GM23338 (cell line): ENCODE measurements around the gene ITGB3BP. TPM values are rescaled to one million over a fixed set of nuclear protein-coding genes. Genes with fewer than 3 reads are reported as not detected.

ENCODE experiments used
- ATAC-seq: fragments of 200-7000 bp; cut with Tn5 transposase; 3 replicates; pipeline ENCODE4 v1.9.1; 2020
- DNase-seq: peaks from one replicate; pipeline ENCODE4 v3.0.0-alpha.2; 2015; ENCODE audit warnings: low spot score
- H2AFZ ChIP-seq: fragments of 200-600 bp; sonication (generic); 2 replicates; pipeline ENCODE4 v1.8.0; 2016; ENCODE audit warnings: antibody characterized with exemption, mild to moderate bottlenecking, moderate library complexity
- H3F3A ChIP-seq: fragments of 200-600 bp; sonication (generic); replicated peaks from 2 replicates; pipeline ENCODE4 v1.8.0; 2017; ENCODE audit warnings: antibody characterized with exemption, mixed run types, low read depth
- H3K27ac ChIP-seq: fragments of 200-600 bp; sonication (generic); 2 replicates; pipeline ENCODE4 v1.6.1; 2016; ENCODE audit warnings: low read depth
- H3K27me3 ChIP-seq: fragments of 200-600 bp; sonication (generic); 2 replicates; pipeline ENCODE4 v1.8.0; 2016; ENCODE audit warnings: mild to moderate bottlenecking, mixed run types, moderate library complexity; ENCODE audit not compliant: insufficient read depth
- H3K36me3 ChIP-seq: fragments of 200-600 bp; sonication (generic); 2 replicates; pipeline ENCODE4 v1.8.0; 2016; ENCODE audit warnings: mild to moderate bottlenecking; ENCODE audit not compliant: insufficient read depth
- H3K4me1 ChIP-seq: fragments of 200-600 bp; sonication (generic); 2 replicates; pipeline ENCODE4 v1.8.0; 2016; ENCODE audit warnings: mild to moderate bottlenecking, moderate library complexity; ENCODE audit not compliant: insufficient read depth
- H3K4me2 ChIP-seq: fragments of 200-600 bp; sonication (generic); 2 replicates; pipeline ENCODE4 v1.7.1; 2017; ENCODE audit warnings: mixed run types
- H3K4me3 ChIP-seq: fragments of 200-600 bp; sonication (generic); 2 replicates; pipeline ENCODE4 v1.6.1; 2016; ENCODE audit warnings: mixed run types
- H3K79me2 ChIP-seq: fragments of 200-600 bp; sonication (generic); replicated peaks from 2 replicates; pipeline ENCODE4 v1.8.0; 2017; ENCODE audit warnings: mild to moderate bottlenecking; ENCODE audit not compliant: insufficient read depth
- H3K9me2 ChIP-seq: fragments of 200-600 bp; sonication (generic); 2 replicates; pipeline ENCODE4 v1.8.0; 2017; ENCODE audit not compliant: insufficient read depth
- H4K20me1 ChIP-seq: fragments of 200-600 bp; sonication (generic); replicated peaks from 2 replicates; pipeline ENCODE4 v1.8.0; 2017; ENCODE audit warnings: mild to moderate bottlenecking; ENCODE audit not compliant: insufficient read depth
- H3K27ac Mint-ChIP-seq: 2 replicates; pipeline ENCODE4 v1.8.0; 2020; ENCODE audit warnings: inconsistent platforms, mild to moderate bottlenecking, moderate library complexity, mixed read lengths
- H3K27me3 Mint-ChIP-seq: 3 replicates; pipeline ENCODE4 v1.8.0; 2022; ENCODE audit warnings: low read depth, mild to moderate bottlenecking, moderate library complexity, mixed read lengths, inconsistent platforms; ENCODE audit not compliant: insufficient read depth, poor library complexity
- H3K36me3 Mint-ChIP-seq: 3 replicates; pipeline ENCODE4 v1.8.0; 2021; ENCODE audit warnings: low read depth, mild to moderate bottlenecking, inconsistent platforms, moderate library complexity, mixed read lengths
- H3K4me1 Mint-ChIP-seq: 3 replicates; pipeline ENCODE4 v1.8.0; 2020; ENCODE audit warnings: mild to moderate bottlenecking, inconsistent platforms, mixed read lengths
- H3K4me3 Mint-ChIP-seq: 3 replicates; pipeline ENCODE4 v1.8.0; 2021; ENCODE audit warnings: moderate library complexity, mild to moderate bottlenecking, inconsistent platforms, mixed read lengths
- H3K9me3 Mint-ChIP-seq: 3 replicates; pipeline ENCODE4 v1.8.0; 2020; ENCODE audit warnings: moderate library complexity, mild to moderate bottlenecking, inconsistent platforms, mixed read lengths
- CREB1 ChIP-seq: fragments of 250-450 bp; sonication (Bioruptor Pico); IDR thresholded peaks from 2 replicates; pipeline ENCODE4 v1.5.0; 2020; ENCODE audit warnings: low read depth, mild to moderate bottlenecking, moderate library complexity
- EZH2 ChIP-seq: fragments of 200-600 bp; sonication (generic); IDR thresholded peaks from one replicate; pipeline ENCODE4 v1.8.0; 2017; ENCODE audit warnings: antibody characterized with exemption, mild to moderate bottlenecking, low read depth; ENCODE audit not compliant: unreplicated experiment
- EZH2phosphoT487 ChIP-seq: fragments of 200-600 bp; sonication (generic); IDR thresholded peaks from one replicate; pipeline ENCODE4 v1.8.1; 2018; ENCODE audit warnings: antibody characterized with exemption; ENCODE audit not compliant: unreplicated experiment
- JUNB ChIP-seq: IDR thresholded peaks from one replicate; pipeline ENCODE4 v1.6.1; 2016; ENCODE audit warnings: antibody characterized with exemption; ENCODE audit not compliant: unreplicated experiment
- POLR2AphosphoS5 ChIP-seq: IDR thresholded peaks from 2 replicates; pipeline ENCODE4 v1.6.1; 2016; ENCODE audit warnings: antibody characterized with exemption, low read depth
- STAT1 ChIP-seq: IDR thresholded peaks from one replicate; pipeline ENCODE4 v1.6.1; 2016; ENCODE audit warnings: antibody characterized with exemption; ENCODE audit not compliant: unreplicated experiment
- ZNF331 ChIP-seq: fragments of 250-450 bp; sonication (Bioruptor Pico); IDR thresholded peaks from 2 replicates; pipeline ENCODE4 v1.5.0; 2020; ENCODE audit warnings: low read depth, mild to moderate bottlenecking, moderate library complexity
- ZNF462 ChIP-seq: fragments of 250-450 bp; sonication (Bioruptor Pico); IDR thresholded peaks from 2 replicates; pipeline ENCODE4 v1.5.0; 2020; ENCODE audit warnings: mild to moderate bottlenecking, moderate library complexity
- polyA plus RNA-seq: library from polyadenylated mRNA; unstranded; fragments of >200 nt; fragmentation: Nextera tagmentation; extraction: Ambion mirVana; gene quantifications from 2 replicates; pipeline ENCODE4 v1.2.1, GENCODE V29; 2016
- total RNA-seq: library from RNA; depleted of rRNA; stranded (reverse); fragments of >200 nt; shearing (Covaris generic); gene quantifications from 2 replicates; pipeline ENCODE4 v1.2.3, GENCODE V29; 2014
- TF ChIP-seq, protein P1 (sequence below), 2 experiments: fragments of 200-600 bp in 1 of 2; sonication (generic) in 1 of 2; conservative IDR thresholded peaks; 2 replicates each; pipeline versions ENCODE4 v1.5.1 to v1.6.1; 2016 to 2017; ENCODE audit warnings: antibody characterized with exemption in 2 of 2, low read depth in 2 of 2, mild to moderate bottlenecking in 2 of 2, moderate library complexity in 1 of 2
- TF ChIP-seq, protein P2 (sequence below): IDR thresholded peaks from 2 replicates; pipeline ENCODE4 v1.6.1; 2016; ENCODE audit warnings: antibody characterized with exemption

The ITGB3BP gene
- total and polyA plus RNA-seq, 2 experiments from 2014 or later: 49.4 to 101 TPM

DNA sequence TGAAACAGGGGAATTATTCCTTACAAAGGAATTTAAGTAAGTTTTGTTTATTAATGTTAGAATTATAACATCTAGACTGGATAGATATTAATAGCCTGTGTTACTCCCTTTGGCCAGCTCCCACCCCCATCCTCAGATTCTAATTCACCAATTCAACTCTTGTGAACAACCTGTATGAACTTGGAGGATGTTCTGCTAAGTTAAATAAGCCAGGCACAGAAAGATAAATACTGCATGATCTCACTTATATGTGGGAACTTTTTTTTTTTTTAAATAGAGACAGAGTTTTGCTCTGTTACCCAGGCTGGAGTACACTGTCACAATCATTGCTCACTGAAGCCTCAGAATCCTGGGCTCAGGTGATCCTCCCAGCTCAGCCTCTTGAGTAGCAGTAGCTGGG is 32.5 kb upstream of the ITGB3BP start (continued):
- TF ChIP-seq ZNF462 (no peak), STAT1 (no peak), POLR2AphosphoS5 (no peak), EZH2phosphoT487 (no peak), JUNB (no peak), EZH2 (no peak)
- TF ChIP-seq, protein P1, sequence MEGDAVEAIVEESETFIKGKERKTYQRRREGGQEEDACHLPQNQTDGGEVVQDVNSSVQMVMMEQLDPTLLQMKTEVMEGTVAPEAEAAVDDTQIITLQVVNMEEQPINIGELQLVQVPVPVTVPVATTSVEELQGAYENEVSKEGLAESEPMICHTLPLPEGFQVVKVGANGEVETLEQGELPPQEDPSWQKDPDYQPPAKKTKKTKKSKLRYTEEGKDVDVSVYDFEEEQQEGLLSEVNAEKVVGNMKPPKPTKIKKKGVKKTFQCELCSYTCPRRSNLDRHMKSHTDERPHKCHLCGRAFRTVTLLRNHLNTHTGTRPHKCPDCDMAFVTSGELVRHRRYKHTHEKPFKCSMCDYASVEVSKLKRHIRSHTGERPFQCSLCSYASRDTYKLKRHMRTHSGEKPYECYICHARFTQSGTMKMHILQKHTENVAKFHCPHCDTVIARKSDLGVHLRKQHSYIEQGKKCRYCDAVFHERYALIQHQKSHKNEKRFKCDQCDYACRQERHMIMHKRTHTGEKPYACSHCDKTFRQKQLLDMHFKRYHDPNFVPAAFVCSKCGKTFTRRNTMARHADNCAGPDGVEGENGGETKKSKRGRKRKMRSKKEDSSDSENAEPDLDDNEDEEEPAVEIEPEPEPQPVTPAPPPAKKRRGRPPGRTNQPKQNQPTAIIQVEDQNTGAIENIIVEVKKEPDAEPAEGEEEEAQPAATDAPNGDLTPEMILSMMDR (conservative IDR thresholded peaks at IDR 0.05; ENCODE audit: low read depth in 2 of 2): no peak

DNA sequence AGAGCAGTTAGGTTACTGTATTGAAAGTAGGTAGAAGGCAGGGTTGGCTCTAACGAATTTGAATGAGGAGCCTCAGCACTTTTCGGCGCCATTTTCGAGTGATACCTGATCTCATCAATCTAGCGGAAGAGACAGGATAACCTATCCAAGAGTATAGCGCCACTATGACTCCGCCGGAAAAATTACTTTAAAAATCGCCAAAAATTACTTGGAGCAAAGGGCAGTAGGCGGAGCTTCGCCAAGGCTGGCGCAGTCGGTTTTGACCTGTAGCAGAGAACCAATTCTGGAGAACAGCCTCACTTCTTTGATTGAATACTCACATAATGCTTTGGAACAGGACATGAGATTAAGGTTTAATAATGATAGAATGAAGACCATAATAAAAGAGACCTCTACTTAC is 25.9 kb upstream of the ITGB3BP start:
- Histone ChIP-seq H3K4me1 (peaks cover 3% of the 10 kb centered on the region; the same call in 1 of the 2 replicates), H3K4me2 (no peak overlapping the region), H3K9me2 (no peaks in the 10 kb centered on the region), H2AFZ (no peak overlapping the region), H3K27me3 (no peaks in the 10 kb centered on the region), H3F3A (no peaks in the 10 kb centered on the region), H3K4me3 (no peak overlapping the region), H3K36me3 (no peaks in the 10 kb centered on the region), H3K79me2 (no peaks in the 10 kb centered on the region), H4K20me1 (no peaks in the 10 kb centered on the region), H3K27ac (no peak overlapping the region)
- Mint-ChIP-seq H3K36me3 (no peaks in the 10 kb centered on the region), H3K4me3 (no peak overlapping the region), H3K27me3 (peaks cover 2% of the 10 kb centered on the region), H3K4me1 (no peaks in the 10 kb centered on the region), H3K9me3 (no peaks in the 10 kb centered on the region), H3K27ac (no peak overlapping the region)
- no peak for DNase-seq
- no peak for ATAC-seq
- TF ChIP-seq EZH2 (no peak), CREB1 (CRISPR knock-in tag) (no peak), STAT1 (no peak), ZNF331 (CRISPR knock-in tag) (no peak)
- TF ChIP-seq, protein P2, sequence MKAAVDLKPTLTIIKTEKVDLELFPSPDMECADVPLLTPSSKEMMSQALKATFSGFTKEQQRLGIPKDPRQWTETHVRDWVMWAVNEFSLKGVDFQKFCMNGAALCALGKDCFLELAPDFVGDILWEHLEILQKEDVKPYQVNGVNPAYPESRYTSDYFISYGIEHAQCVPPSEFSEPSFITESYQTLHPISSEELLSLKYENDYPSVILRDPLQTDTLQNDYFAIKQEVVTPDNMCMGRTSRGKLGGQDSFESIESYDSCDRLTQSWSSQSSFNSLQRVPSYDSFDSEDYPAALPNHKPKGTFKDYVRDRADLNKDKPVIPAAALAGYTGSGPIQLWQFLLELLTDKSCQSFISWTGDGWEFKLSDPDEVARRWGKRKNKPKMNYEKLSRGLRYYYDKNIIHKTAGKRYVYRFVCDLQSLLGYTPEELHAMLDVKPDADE: no peak
